Cardiac muscle cell (in vitro differentiated cells and primary cell): ENCODE measurements around the gene INO80. TPM values are rescaled to one million over a fixed set of nuclear protein-coding genes. Genes with fewer than 3 reads are reported as not detected.
"Not testable (repeated sequence)": the region's sequence is repeated elsewhere in the genome, so short reads cannot be mapped to it uniquely, and the experiment has no call there.

Experiments used
- DNase-seq, 2 donors: peaks; one replicate each; pipeline versions ENCODE4 v3.0.0 to v3.0.0-alpha.2; 2010 to 2017; ENCODE audit warnings: low read depth in 1 of 2, low spot score in 1 of 2
- H3K27ac ChIP-seq: fragments of 200-600 bp; sonication (generic); 2 replicates; pipeline ENCODE4 v1.5.1; 2016
- H3K27me3 ChIP-seq: fragments of 200-600 bp; sonication (generic); 2 replicates; pipeline ENCODE4 v1.6.0; 2016; ENCODE audit warnings: control low read depth
- H3K36me3 ChIP-seq: fragments of 200-600 bp; sonication (generic); 2 replicates; pipeline ENCODE4 v1.5.1; 2016; ENCODE audit warnings: control low read depth
- H3K4me1 ChIP-seq: fragments of 200-600 bp; sonication (generic); 2 replicates; pipeline ENCODE4 v1.8.1; 2017; ENCODE audit warnings: low read depth, mild to moderate bottlenecking, mixed run types
- H3K4me3 ChIP-seq: fragments of 200-600 bp; sonication (generic); 2 replicates; pipeline ENCODE4 v1.5.1; 2016; ENCODE audit warnings: mild to moderate bottlenecking
- H3K9me3 ChIP-seq: fragments of 200-600 bp; sonication (generic); 2 replicates; pipeline ENCODE4 v1.5.1; 2017; ENCODE audit warnings: low read depth, mild to moderate bottlenecking, control low read depth
- CTCF ChIP-seq: IDR thresholded peaks from 2 replicates; pipeline ENCODE4 v1.5.1; 2012; ENCODE audit warnings: low read depth, mild to moderate bottlenecking, low read length
- polyA plus RNA-seq: library from polyadenylated mRNA; unstranded; fragments of >200 nt; fragmentation: Nextera tagmentation; extraction: Ambion mirVana; gene quantifications from 2 replicates; pipeline ENCODE4 v1.2.1, GENCODE V29; 2016
- total RNA-seq: library from RNA; depleted of rRNA; stranded (reverse); fragments of >200 nt; gene quantifications from 2 replicates; pipeline ENCODE4 v1.2.3, GENCODE V29; 2016

INO80 gene
- total and polyA plus RNA-seq, 2 experiments from 2014 or later: 6.0 to 14.0 TPM

- no peak for TF ChIP-seq CTCF
- Histone ChIP-seq H3K27me3 (no peaks in the 10 kb centered on the region), H3K36me3 (no peaks in the 10 kb centered on the region), H3K4me1 (no peaks in the 10 kb centered on the region), H3K27ac (no peak overlapping the region), H3K9me3 (no peaks in the 10 kb centered on the region), H3K4me3 (no peak overlapping the region)
- DNase-seq: no peak
These were observed 13.2 kb downstream of the INO80 start for GRCh38 chr15:41102854-41103253.

GRCh38 chr15:41096178-41096577, 19.9 kb downstream of the INO80 start:
- no peaks in the 10 kb centered on the region for H3K4me1 ChIP-seq
- no peak for TF ChIP-seq CTCF
- H3K4me3 ChIP-seq: no peak overlapping the region
- no peaks in the 10 kb centered on the region for H3K9me3 ChIP-seq
- H3K36me3 ChIP-seq: peaks cover 35% of the 10 kb centered on the region
- no peaks in the 10 kb centered on the region for H3K27me3 ChIP-seq
- DNase-seq: no peak
- H3K27ac ChIP-seq: no peak overlapping the region

DNA sequence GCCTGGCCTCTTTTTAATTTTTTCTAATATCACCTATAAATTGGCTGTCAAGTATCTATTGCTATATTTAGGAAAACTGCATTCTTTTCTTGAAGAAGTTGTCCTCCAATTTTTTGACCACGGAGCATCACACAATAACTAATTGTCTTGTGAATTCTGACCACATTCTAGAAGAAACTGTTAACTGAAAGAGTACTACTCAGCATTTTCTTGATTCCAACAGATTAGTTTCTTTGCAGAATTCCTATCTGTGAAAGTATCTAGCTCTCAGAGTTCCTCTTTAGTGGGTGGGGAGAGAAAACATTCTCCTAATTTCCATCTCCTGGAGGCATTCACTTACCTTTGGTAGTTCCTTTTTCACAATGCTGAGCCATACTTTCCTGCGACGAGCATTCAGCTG, 31.1 kb downstream of the INO80 start:
- Histone ChIP-seq H3K4me3 (no peak overlapping the region), H3K9me3 (no peaks in the 10 kb centered on the region), H3K36me3 (peaks cover 64% of the 10 kb centered on the region), H3K27ac (no peak overlapping the region), H3K4me1 (no peaks in the 10 kb centered on the region), H3K27me3 (no peaks in the 10 kb centered on the region)
- DNase-seq: no peak
- no peak for TF ChIP-seq CTCF

GRCh38 chr15:41080144-41080543, 35.9 kb downstream of the INO80 start:
- DNase-seq: no peak
- no peak for TF ChIP-seq CTCF
- no peaks in the 10 kb centered on the region for H3K27me3 ChIP-seq
- H3K4me1 ChIP-seq: no peaks in the 10 kb centered on the region
- no peak overlapping the region for H3K4me3 ChIP-seq
- no peak overlapping the region for H3K27ac ChIP-seq
- H3K36me3 ChIP-seq: peaks cover 61% of the 10 kb centered on the region
- no peaks in the 10 kb centered on the region for H3K9me3 ChIP-seq

DNA sequence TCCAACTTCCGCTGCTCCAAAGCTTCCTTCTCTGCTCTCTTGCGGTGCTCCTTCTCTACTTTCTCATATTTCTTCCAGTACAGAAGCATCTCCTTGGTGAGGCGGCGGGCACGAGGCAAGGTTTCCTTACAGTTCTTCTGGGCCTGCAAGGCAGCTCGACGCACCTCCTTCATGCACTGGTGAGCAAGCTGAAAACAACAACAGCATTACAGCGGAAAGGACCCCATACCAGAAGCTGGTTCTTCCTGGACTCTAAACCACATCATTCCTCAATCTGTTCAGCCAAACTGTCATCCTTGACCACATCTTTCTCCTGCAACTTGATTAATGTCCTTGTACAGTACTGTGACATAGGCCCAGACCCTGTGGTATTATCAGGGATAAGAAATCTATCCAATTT, 36.4 kb downstream of the INO80 start:
- DNase-seq: no peak
- H3K4me3 ChIP-seq: no peak overlapping the region
- no peak overlapping the region for H3K27ac ChIP-seq
- no peaks in the 10 kb centered on the region for H3K27me3 ChIP-seq
- H3K9me3 ChIP-seq: no peaks in the 10 kb centered on the region
- TF ChIP-seq CTCF: no peak
- peaks cover 57% of the 10 kb centered on the region for H3K36me3 ChIP-seq
- H3K4me1 ChIP-seq: no peaks in the 10 kb centered on the region

DNA sequence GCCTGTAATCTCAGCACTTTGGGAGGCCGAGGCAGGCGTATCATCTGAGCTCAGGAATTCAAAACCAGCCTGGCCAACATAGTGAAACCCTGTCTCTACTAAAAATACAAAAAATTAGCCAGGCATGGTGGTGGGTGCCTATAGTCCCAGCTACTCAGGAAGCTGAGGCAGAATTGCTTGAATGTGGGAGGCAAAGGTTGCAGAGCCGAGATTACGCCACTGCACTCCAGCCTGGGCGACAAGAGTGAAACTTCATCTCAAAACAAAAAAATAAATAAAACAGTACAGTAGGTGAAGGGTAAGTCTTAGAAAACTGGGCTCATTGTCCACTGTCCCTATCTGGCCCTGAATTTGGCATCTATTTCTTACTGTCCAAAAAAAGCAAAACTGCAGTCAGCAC, 37.2 kb downstream of the INO80 start:
- not testable (repeated sequence) for H3K9me3 ChIP-seq, H3K4me3 ChIP-seq, H3K4me1 ChIP-seq, H3K27ac ChIP-seq, H3K27me3 ChIP-seq
- peak in 1 of 2 donors; percentile 2 for DNase-seq
- peaks cover 59% of the 10 kb centered on the region for H3K36me3 ChIP-seq
